ENCODE results near the gene CNFN.
"Not testable (repeated sequence)": the region's sequence is repeated elsewhere in the genome, so short reads cannot be mapped to it uniquely, and the experiment has no call there.

The CNFN gene

DNA sequence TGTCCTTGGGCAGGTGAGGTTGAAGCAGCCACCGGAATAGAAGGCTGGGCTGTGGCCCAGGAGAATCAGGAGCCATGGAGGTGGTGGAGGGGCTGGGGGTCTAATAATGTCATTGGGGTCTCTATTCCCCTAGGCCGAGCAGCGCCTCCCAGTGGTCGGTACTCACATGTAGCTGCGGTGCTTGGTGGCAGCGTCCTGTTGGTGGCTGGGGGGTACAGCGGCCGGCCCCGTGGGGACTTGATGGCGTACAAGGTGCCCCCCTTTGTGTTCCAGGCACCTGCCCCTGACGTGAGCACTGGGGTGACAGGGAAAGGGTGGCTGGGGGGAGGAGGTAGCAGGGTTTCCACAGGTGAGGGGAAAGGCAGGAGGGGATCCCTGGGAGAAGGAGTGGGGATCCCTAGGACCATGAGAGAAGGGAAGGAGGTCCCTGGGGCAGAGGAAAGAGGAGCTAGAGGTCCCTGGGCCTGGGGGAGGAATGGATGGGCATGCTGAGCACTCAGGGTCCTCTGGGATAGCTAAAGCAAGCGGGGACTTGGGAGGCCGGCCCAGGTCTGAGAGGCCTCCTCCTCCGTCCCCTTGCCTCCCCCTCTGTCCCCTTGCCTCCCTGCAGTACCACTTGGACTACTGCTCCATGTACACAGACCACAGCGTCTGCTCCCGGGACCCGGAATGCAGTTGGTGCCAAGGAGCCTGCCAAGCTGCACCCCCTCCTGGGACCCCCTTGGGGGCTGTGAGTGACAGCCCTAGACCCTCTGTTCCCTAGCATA, 46.6 kb downstream of the CNFN start:
- H3K27ac ChIP-seq (ENCODE audit: low read length): no peak overlapping the region
- TF ChIP-seq, protein P1, sequence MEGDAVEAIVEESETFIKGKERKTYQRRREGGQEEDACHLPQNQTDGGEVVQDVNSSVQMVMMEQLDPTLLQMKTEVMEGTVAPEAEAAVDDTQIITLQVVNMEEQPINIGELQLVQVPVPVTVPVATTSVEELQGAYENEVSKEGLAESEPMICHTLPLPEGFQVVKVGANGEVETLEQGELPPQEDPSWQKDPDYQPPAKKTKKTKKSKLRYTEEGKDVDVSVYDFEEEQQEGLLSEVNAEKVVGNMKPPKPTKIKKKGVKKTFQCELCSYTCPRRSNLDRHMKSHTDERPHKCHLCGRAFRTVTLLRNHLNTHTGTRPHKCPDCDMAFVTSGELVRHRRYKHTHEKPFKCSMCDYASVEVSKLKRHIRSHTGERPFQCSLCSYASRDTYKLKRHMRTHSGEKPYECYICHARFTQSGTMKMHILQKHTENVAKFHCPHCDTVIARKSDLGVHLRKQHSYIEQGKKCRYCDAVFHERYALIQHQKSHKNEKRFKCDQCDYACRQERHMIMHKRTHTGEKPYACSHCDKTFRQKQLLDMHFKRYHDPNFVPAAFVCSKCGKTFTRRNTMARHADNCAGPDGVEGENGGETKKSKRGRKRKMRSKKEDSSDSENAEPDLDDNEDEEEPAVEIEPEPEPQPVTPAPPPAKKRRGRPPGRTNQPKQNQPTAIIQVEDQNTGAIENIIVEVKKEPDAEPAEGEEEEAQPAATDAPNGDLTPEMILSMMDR (IDR thresholded peaks at IDR 0.05; ENCODE audit: low read depth, low read length): peak; percentile 36
- TF ChIP-seq EZH2phosphoT487 (IDR thresholded peaks at IDR 0.05; ENCODE audit: low read depth): no peak
- no peak overlapping the region for H2AFZ ChIP-seq (ENCODE audit: low read depth, low read length)
- H3K9me3 ChIP-seq (ENCODE audit: insufficient read depth, low read length): no peaks in the 10 kb centered on the region
- H3K4me2 ChIP-seq (ENCODE audit: low read length): no peak overlapping the region
- peaks cover 10% of the 10 kb centered on the region for H3K36me3 ChIP-seq (replicated peaks; ENCODE audit: low read depth, low read length)
- H3K27me3 ChIP-seq (ENCODE audit: low read depth, low read length): no peaks in the 10 kb centered on the region
- H3K4me1 ChIP-seq (ENCODE audit: low read length): peaks cover 6% of the 10 kb centered on the region
- H3K4me3 ChIP-seq (ENCODE audit: low read length): no peak overlapping the region
- no peaks in the 10 kb centered on the region for H4K20me1 ChIP-seq (ENCODE audit: insufficient read depth, low read length)
- H3K79me2 ChIP-seq (ENCODE audit: low read length): no peaks in the 10 kb centered on the region
- no peak overlapping the region for H3K9ac ChIP-seq (ENCODE audit: low read length)

DNA sequence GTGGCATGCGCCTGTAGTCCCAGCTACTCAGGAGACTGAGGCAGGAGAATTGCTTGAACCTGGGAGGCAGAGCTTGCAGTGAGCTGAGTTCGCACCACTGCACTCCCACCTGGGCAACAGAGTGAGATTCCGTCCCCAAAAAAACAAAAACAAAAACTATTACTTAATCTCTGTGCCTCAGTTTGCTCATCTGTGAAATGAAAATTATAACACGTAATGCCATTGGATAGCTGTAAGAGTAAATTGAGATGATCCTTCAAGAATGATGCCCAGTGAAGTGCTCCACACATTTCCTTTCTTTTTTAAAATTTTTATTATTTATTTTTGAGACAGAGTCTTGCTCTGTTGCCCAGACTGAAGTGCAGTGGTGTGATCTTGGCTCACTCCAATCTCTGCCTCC, 50.2 kb downstream of the CNFN start:
- H4K20me1 ChIP-seq (ENCODE audit: insufficient read depth, low read length); H3K36me3 ChIP-seq (replicated peaks; ENCODE audit: low read depth, low read length); H2AFZ ChIP-seq (ENCODE audit: low read depth, low read length); H3K27me3 ChIP-seq (ENCODE audit: low read depth, low read length); H3K9me3 ChIP-seq (ENCODE audit: insufficient read depth, low read length); H3K4me3 ChIP-seq (ENCODE audit: low read length); H3K79me2 ChIP-seq (ENCODE audit: low read length); H3K4me2 ChIP-seq (ENCODE audit: low read length); H3K27ac ChIP-seq (ENCODE audit: low read length); H3K4me1 ChIP-seq (ENCODE audit: low read length); H3K9ac ChIP-seq (ENCODE audit: low read length): not testable (repeated sequence)

DNA sequence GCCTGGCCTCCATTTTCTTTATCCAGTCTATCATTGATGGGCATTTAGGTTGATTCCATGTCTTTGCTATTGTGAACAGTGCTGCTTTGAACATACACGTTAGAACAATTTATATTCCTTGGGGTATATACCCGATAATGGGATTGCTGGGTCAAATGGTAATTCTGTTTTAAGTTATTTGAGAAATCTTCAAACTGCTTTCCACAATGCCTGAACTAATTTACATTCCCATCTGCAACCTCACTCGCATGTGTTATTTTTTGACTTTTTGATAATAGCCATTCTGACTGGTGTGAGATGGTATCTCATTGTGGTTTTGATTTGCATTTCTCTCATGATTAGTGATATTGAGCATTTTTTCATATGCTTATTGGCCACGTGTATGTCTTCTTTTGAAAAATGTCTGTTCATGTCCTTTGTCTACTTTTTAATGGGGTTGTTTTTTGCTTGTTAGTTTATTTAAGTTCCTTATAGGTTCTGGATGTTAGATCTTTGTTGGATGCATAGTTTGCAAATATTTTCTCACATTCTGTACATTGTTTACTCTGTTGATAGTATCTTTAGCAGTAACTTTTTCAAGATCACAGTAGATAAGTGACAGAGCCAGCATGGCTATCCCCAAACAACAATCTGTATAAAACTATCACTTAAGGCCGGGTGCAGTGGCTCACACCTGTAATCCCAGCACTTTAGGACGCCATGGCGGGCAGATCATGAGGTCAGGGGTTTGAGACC, 50.8 kb downstream of the CNFN start:
- not testable (repeated sequence) for H3K4me3 ChIP-seq (ENCODE audit: low read length); H3K9me3 ChIP-seq (ENCODE audit: insufficient read depth, low read length); H2AFZ ChIP-seq (ENCODE audit: low read depth, low read length); H3K4me1 ChIP-seq (ENCODE audit: low read length); H3K79me2 ChIP-seq (ENCODE audit: low read length); H3K27me3 ChIP-seq (ENCODE audit: low read depth, low read length); H3K4me2 ChIP-seq (ENCODE audit: low read length); H3K36me3 ChIP-seq (replicated peaks; ENCODE audit: low read depth, low read length); H3K9ac ChIP-seq (ENCODE audit: low read length); H3K27ac ChIP-seq (ENCODE audit: low read length); H4K20me1 ChIP-seq (ENCODE audit: insufficient read depth, low read length)

Data from OCI-LY3 (cell line).